Measurements from ENCODE around the gene CCDC190. TPM values are rescaled to one million over a fixed set of nuclear protein-coding genes. Genes with fewer than 3 reads are reported as not detected.
A peak's percentile ranks its signal among the peaks of the same experiment; 100 is the strongest.

The CCDC190 gene
- polyA plus RNA-seq, 1 donor (not counting 4 experiments of a cell fraction or from before 2014, with no cell fraction given) = 0.07 TPM

- Histone ChIP-seq H3K27me3 (ENCODE audit: control insufficient read depth, extremely low read depth, insufficient read depth, low read length) (no peaks in the 10 kb centered on the region), H3K4me3 (ENCODE audit: control insufficient read depth in 2 of 3, extremely low read depth in 1 of 3, insufficient read depth in 2 of 3, low read depth in 1 of 3, low read length in 3 of 3) (no peak overlapping the region), H3K36me3 (ENCODE audit: control insufficient read depth in 2 of 2, extremely low read depth in 1 of 2, insufficient read depth in 2 of 2, low read length in 2 of 2) (no peaks in the 10 kb centered on the region), H3K27ac (ENCODE audit: control insufficient read depth, insufficient read depth, low read length) (no peak overlapping the region), H3K79me2 (ENCODE audit: control insufficient read depth, insufficient read depth, low read length) (no peaks in the 10 kb centered on the region), H4K20me1 (ENCODE audit: control insufficient read depth, extremely low read depth, insufficient read depth, low read length) (no peaks in the 10 kb centered on the region), H3K4me1 (ENCODE audit: control insufficient read depth, extremely low read depth, insufficient read depth, low read length) (peaks cover 22% of the 10 kb centered on the region), H3K9me3 (ENCODE audit: control insufficient read depth, low read depth, low read length) (no peaks in the 10 kb centered on the region), H3K9me1 (ENCODE audit: control insufficient read depth, extremely low read depth, insufficient read depth, low read length) (no peaks in the 10 kb centered on the region), H3K4me2 (ENCODE audit: control insufficient read depth, extremely low read depth, insufficient read depth, low read depth, low read length) (no peak overlapping the region), H3K9ac (ENCODE audit: control insufficient read depth, extremely low read depth, insufficient read depth, low read length) (no peak overlapping the region), H2AFZ (ENCODE audit: control insufficient read depth, low read length) (no peak overlapping the region)
- DNase-seq (ENCODE audit: low read depth, low spot score) (no peak), FAIRE-seq (no peak)
- dilution Hi-C loops (cut with MboI; ENCODE audit: extremely low pct_ligation_motif_present, low sequenced_read_pairs) = no loop called here
- TF ChIP-seq EZH2 (IDR thresholded peaks at IDR 0.05; ENCODE audit: low read length) = no peak
Measured at GRCh38 chr1:162906485-162906884, 45.5 kb upstream of the CCDC190 start.

- peaks cover 22% of the 10 kb centered on the region for H3K4me1 ChIP-seq (ENCODE audit: control insufficient read depth, extremely low read depth, insufficient read depth, low read length)
Measured at GRCh38 chr1:162905174-162906158, 44.5 kb upstream of the CCDC190 start.

More at GRCh38 chr1:162905174-162906158, 44.5 kb upstream of the CCDC190 start:
- H3K9me1 ChIP-seq (ENCODE audit: control insufficient read depth, extremely low read depth, insufficient read depth, low read length) = no peaks in the 10 kb centered on the region
- H3K4me3 ChIP-seq (ENCODE audit: control insufficient read depth in 2 of 3, extremely low read depth in 1 of 3, insufficient read depth in 2 of 3, low read depth in 1 of 3, low read length in 3 of 3) = no peak overlapping the region
- FAIRE-seq (peak; percentile 82), DNase-seq (ENCODE audit: low read depth, low spot score) (peak; percentile 48)
- no peak overlapping the region for H2AFZ ChIP-seq (ENCODE audit: control insufficient read depth, low read length)
- H3K27ac ChIP-seq (ENCODE audit: control insufficient read depth, insufficient read depth, low read length) = peak overlapping the region; percentile 53
- H3K9ac ChIP-seq (ENCODE audit: control insufficient read depth, extremely low read depth, insufficient read depth, low read length) = no peak overlapping the region
- dilution Hi-C loops (cut with MboI; ENCODE audit: extremely low pct_ligation_motif_present, low sequenced_read_pairs) = no loop called here
- no peaks in the 10 kb centered on the region for H4K20me1 ChIP-seq (ENCODE audit: control insufficient read depth, extremely low read depth, insufficient read depth, low read length)
- H3K4me2 ChIP-seq (ENCODE audit: control insufficient read depth, extremely low read depth, insufficient read depth, low read depth, low read length) = peak overlapping the region; percentile 34
- no peaks in the 10 kb centered on the region for H3K79me2 ChIP-seq (ENCODE audit: control insufficient read depth, insufficient read depth, low read length)
- H3K9me3 ChIP-seq (ENCODE audit: control insufficient read depth, low read depth, low read length) = no peaks in the 10 kb centered on the region
- no peaks in the 10 kb centered on the region for H3K27me3 ChIP-seq (ENCODE audit: control insufficient read depth, extremely low read depth, insufficient read depth, low read length)
- H3K36me3 ChIP-seq (ENCODE audit: control insufficient read depth in 2 of 2, extremely low read depth in 1 of 2, insufficient read depth in 2 of 2, low read length in 2 of 2) = no peaks in the 10 kb centered on the region
- no peak for TF ChIP-seq CTCF (optimal IDR thresholded peaks at IDR 0.05 in 1 of 3, IDR thresholded peaks at IDR 0.05 in 1 of 3, conservative IDR thresholded peaks at IDR 0.05 in 1 of 3; ENCODE audit: extremely low read depth in 1 of 3, insufficient read depth in 2 of 3, low read length in 3 of 3)
